GM18517 (cell line): ENCODE results near the gene NDUFAF4.

ENCODE experiments used
- ATAC-seq: cut with Tn5 transposase; IDR thresholded peaks from one replicate; pipeline ENCODE4 v1.9.1; 2021; ENCODE audit warnings: mild to moderate bottlenecking, moderate library complexity; ENCODE audit not compliant: unreplicated experiment

The NDUFAF4 gene

GRCh38 chr6:96899451-96899998 lies 1.8 kb upstream of the NDUFAF4 start:
- ATAC-seq, result no peak

DNA sequence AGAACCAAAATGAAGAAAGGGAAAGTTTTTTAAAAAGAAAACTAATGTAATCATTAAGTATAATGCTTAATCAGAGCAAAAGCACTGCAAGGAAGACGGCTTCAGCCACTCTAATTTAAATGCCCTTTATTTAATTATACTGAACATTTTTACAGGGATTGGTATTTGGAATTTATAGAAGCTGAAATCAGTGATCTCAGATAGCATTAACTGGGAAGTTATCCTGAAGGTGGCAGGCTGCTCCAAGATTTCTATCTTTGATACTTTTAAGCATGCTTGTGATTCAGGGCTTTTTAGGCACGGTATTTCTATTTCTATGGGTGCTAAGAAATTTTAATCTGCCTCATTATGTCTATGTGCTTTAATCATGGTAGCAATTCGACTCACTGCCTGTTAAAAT lies 1.3 kb upstream of the NDUFAF4 start:
- ATAC-seq, result no peak

- no peak for ATAC-seq
Measured at GRCh38 chr6:96898241-96898851, 655 bp upstream of the NDUFAF4 start.

DNA sequence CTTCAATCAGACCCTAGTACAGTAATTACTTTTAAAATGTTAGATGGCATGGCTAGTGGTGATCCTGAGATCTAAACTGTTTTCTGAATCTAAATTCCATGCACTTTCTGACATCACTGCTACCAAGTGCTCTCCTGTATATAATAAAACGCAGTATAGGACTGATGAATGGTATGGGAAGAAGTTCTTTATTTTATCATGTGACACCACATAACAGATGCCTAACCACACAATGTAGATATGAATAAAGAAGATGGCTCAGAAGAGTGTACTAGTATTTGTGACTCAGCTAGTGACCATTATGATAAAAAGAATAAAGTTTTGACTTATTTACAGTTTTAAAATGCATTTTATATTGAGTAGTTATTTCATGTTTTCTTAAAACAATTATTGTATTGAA lies 8.5 kb downstream of the NDUFAF4 start:
- no peak for ATAC-seq

GRCh38 chr6:96888745-96889144 lies 8.9 kb downstream of the NDUFAF4 start:
- ATAC-seq, result no peak

DNA sequence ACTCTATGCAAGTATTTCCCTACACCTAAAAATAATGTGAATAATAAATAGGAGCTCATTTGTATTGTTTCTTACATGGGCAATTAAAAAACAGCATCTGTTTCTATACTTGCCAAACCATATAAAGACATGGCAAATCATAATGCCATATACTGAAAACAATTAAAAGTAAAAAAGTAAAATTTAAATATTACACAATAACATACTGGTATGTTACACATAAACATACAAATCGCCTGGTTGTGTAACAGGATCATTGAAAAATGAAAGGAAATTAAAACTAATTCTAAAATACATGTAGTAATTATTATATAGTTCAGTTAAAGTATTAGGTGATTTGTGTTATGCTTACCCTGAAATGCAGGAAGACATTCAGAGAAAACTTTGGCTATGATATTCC lies 11.2 kb downstream of the NDUFAF4 start:
- no peak for ATAC-seq

GRCh38 chr6:96885187-96885631 lies 12.5 kb downstream of the NDUFAF4 start:
- peak; percentile 100 for ATAC-seq

- ATAC-seq, result no peak
Measured at GRCh38 chr6:96878143-96878542, 19.5 kb downstream of the NDUFAF4 start.

GRCh38 chr6:96876886-96877545 lies 20.7 kb downstream of the NDUFAF4 start:
- no peak for ATAC-seq

GRCh38 chr6:96872976-96873375 lies 24.7 kb downstream of the NDUFAF4 start:
- ATAC-seq, result no peak

DNA sequence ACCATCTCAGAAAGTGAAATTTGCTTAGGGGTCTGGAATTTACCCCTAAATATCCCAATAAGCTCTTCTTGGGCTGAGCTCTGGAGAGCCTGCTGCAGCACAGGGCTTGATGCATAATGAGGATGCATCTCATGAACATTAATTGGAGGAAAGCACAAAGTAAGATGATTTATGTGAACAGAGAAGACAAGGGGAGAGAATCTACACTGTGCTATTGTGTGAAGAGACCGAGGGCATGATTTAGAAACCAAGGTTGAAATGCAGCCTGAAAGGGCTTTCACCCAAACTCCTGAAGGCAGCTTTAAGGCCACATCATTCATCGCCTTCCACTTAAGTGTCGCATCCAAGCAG lies 32.7 kb downstream of the NDUFAF4 start:
- no peak for ATAC-seq

- no peak for ATAC-seq
Measured at GRCh38 chr6:96864216-96865054, 33.3 kb downstream of the NDUFAF4 start.

DNA sequence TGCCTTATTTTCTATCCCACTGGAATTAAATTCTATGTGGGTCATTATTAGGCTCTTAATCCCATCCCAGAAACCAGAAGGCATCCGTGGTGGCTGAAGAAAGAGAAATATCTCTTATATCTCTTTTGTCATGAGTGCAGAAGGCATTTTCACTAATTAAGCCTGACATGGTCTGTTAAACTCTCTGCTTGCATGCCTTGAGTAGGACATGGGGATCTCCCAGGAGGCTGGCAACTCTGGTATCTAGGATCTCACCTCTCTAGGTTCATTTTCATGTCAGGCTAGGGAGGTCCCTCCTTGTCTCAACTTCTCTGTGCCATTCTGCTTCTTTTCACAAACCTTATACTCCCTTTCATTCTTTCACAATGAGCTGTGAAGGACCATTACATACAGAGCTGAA lies 35.1 kb downstream of the NDUFAF4 start:
- no peak for ATAC-seq

- no peak for ATAC-seq
Measured at GRCh38 chr6:96861588-96861987, 36.1 kb downstream of the NDUFAF4 start.

DNA sequence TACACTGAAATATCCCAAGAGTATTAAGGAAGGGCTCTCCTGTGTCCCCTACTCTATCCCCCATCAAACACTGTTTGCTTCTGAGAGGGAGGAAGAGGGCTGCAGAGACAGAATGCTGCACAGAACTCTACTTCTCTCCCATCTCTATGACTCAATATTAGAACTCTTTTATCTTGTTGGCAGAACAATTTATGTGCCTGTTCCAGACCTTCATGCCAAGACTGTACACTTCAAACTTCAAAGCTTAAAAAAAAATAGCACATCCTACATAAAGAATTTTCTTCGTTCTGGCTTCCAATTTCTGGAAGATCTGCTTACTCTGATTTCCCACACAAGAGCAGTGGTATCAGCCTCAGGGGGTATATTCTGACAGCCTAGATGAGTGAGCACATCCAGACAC lies 40.8 kb downstream of the NDUFAF4 start:
- no peak for ATAC-seq

GRCh38 chr6:96853083-96853482 lies 44.6 kb downstream of the NDUFAF4 start:
- ATAC-seq, result no peak

- ATAC-seq, result no peak
Measured at GRCh38 chr6:96852605-96853004, 45.1 kb downstream of the NDUFAF4 start.

DNA sequence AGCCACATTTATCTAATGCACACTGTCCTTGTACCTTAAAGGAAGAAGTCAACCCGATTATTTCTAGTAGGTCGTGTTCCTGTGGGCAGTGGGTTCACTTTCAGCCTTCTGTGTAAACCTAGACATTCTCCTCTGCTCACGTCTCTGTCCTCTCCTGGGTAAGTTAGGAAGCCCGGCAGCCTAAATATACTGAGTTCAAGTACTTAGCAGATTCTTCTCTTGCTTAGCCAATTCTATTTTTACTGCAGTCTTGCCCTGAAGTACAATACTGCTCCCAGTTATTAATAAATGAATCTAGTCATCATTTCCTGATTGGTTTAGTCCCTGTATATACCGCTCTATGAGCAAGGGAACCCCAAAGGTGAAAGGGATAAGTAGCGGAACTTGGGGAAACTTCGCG lies 45.8 kb downstream of the NDUFAF4 start:
- no peak for ATAC-seq

GRCh38 chr6:96849615-96850014 lies 48.1 kb downstream of the NDUFAF4 start:
- ATAC-seq, result no peak

- ATAC-seq, result no peak
Measured at GRCh38 chr6:96844530-96844929, 53.2 kb downstream of the NDUFAF4 start.

- ATAC-seq, result no peak
Measured at GRCh38 chr6:96841345-96841744, 56.3 kb downstream of the NDUFAF4 start.
